ENCODE results near the gene TF.

Gene TF

DNA sequence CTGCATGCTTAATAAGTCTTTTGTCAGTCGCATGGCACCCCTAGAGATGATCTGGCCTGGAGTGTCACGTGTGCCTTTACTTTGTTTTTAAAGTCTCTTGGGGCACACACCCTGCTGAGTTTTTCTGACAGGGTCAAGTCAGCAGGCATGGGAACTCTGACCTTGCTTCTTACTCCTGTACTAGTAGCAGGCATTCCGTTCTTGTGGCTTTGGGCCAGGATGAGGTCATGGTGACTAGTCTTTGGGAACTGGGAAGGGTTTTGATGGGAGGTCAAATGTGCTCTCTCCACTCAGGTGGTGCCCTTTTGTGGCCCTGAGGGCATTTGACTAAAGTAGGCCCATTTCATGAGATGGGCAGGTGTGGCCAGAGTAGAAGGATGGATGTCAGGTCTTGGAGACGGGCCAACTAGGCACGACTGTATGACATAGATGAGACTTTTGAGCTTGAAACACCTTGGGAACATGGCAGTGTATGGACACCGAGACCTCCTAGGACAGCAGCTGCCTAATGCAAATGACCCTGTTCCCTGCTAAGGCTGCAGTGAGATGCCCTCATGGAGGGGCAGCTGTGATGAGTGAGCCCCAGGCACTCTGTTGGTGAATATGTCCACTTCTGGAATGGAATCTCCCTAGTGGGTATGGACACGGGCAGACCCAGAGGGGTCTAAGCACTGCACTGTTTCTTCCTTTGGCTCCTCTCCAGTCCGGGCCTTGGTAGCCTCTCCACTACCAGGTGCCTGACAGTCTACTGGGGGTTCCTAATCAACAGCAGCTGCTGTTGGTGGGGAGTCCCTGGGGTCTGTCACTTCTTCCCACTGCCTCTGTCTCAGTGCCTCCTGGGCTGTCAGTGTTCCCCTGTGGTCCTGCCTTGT lies 75.8 kb downstream of the TF start:
- Histone ChIP-seq H3K4me3 (no peak overlapping the region), H3K27ac (no peak overlapping the region)
- TF ChIP-seq CTCF (IDR thresholded peaks at IDR 0.05) = no peak
- no peak for DNase-seq (ENCODE audit: low spot score)

DNA sequence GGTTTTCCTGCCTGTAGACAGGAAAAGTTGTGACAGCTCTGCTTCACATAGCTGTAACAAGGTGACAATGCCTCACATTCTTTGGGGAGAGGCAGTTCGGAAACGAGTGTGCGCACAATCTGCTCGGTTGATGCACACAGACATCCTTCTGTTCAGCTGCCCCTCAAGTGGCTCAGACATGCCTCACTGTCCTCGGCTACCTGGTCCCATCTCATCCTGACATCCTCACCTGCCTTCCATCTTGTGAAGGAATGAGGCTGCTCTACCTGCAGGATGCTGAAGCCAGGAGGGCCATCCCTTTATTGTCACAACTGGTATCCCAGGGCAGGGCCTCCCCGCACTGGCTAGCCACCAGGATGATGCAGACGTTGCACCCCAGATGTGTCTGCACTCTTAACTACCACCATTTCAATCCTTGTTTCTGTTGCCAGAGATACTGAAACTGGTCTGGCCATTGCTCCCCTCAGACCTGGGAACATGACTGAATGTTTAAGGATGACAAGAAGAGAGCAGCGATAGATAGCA lies 78.8 kb downstream of the TF start:
- DNase-seq (ENCODE audit: low spot score) = no peak
- no peak for TF ChIP-seq CTCF (IDR thresholded peaks at IDR 0.05)
- Histone ChIP-seq H3K27ac (no peak overlapping the region), H3K4me3 (no peak overlapping the region)

- no peak for TF ChIP-seq CTCF (IDR thresholded peaks at IDR 0.05)
- Histone ChIP-seq H3K4me3 (no peak overlapping the region), H3K27ac (no peak overlapping the region)
- no peak for DNase-seq (ENCODE audit: low spot score)
Observed at GRCh38 chr3:133825969-133826727, 80.0 kb downstream of the TF start.

- H3K27ac ChIP-seq = no peak overlapping the region
- H3K4me3 ChIP-seq = no peak overlapping the region
- no peak for DNase-seq (ENCODE audit: low spot score)
- no peak for TF ChIP-seq CTCF (IDR thresholded peaks at IDR 0.05)
Observed at GRCh38 chr3:133827136-133827535, 80.9 kb downstream of the TF start.

DNA sequence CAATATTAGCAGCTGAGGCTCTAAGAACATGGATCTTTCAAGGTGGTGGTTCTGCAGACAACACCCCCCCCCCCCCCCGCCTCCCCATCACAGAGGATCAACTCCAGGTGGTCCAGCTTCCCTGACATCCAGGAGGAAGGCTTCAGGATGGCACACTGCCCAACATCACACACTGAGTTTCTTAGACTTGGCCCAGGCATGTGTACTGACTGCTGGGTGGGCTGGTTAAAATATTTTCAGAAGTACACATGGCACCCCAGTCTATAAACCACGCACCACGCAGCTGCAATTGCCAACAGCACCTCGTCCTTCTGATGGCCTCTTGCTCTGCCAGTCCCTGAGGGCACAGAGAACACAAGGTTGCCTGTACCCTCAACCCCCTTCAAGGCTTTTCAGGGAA lies 81.5 kb downstream of the TF start:
- no peak overlapping the region for H3K27ac ChIP-seq
- no peak for TF ChIP-seq CTCF (IDR thresholded peaks at IDR 0.05)
- DNase-seq (ENCODE audit: low spot score) = no peak
- H3K4me3 ChIP-seq = no peak overlapping the region

GRCh38 chr3:133828576-133829309 lies 82.5 kb downstream of the TF start:
- DNase-seq (ENCODE audit: low spot score) = no peak

More at GRCh38 chr3:133828576-133829309, 82.5 kb downstream of the TF start:
- TF ChIP-seq CTCF (IDR thresholded peaks at IDR 0.05) = no peak
- H3K27ac ChIP-seq = no peak overlapping the region
- no peak overlapping the region for H3K4me3 ChIP-seq
